HepG2 (cell line): ENCODE data around the gene GRIA3. TPM values are rescaled to one million over a fixed set of nuclear protein-coding genes. Genes with fewer than 3 reads are reported as not detected.

Source experiments
- ATAC-seq: fragments of 200-7000 bp; cut with Tn5 transposase; 3 replicates; pipeline ENCODE4 v1.9.1; 2020; ENCODE audit warnings: mild to moderate bottlenecking, moderate library complexity
- BruUV-seq: library from RNA; stranded (reverse); fragments of 400-500 nt; replicated peaks from 2 replicates; lab custom pipeline; 2021; lab: Mats Ljungman, UMichigan
- CTCF ChIA-PET: fragments of 300-600 bp; formaldehyde crosslinking; extraction: SDS; loops from one replicate; lab custom pipeline; 2021; ENCODE audit warnings: low total read pairs, inconsistent platforms, low intra/inter-chr PET ratio; lab: Yijun Ruan, JAX
- POLR2A ChIA-PET: fragments of 350-600 bp; sonication (Branson Sonifier 250); formaldehyde crosslinking; loops from one replicate; lab custom pipeline; 2020; ENCODE audit warnings: antibody characterized with exemption, inconsistent platforms; lab: Yijun Ruan, JAX
- DNase-seq: peaks from one replicate; pipeline ENCODE4 v3.0.0-alpha.2; 2015; ENCODE audit warnings: low spot score
- FAIRE-seq: peaks from 3 replicates; lab custom pipeline; 2011; peaks lifted over from hg19 to GRCh38; lab: Jason Lieb, UNC
- H2AFZ ChIP-seq: one replicate; pipeline ENCODE4 v1.6.1; 2011; ENCODE audit warnings: low read length, inconsistent platforms
- H3K27ac ChIP-seq: fragments of 300-600 bp; 3 replicates; pipeline ENCODE4 v1.8.0; 2011; ENCODE audit warnings: mixed run types, mild to moderate bottlenecking, mixed read lengths, low read length, inconsistent platforms; ENCODE audit not compliant: insufficient read depth; ENCODE audit errors: extremely low read length
- H3K27me3 ChIP-seq, 2 experiments: fragments of 200-600 bp in 1 of 2; 2 replicates in 1 of 2; 3 replicates in 1 of 2; pipeline versions ENCODE4 v1.6.0 to v1.8.0; 2011; ENCODE audit warnings: low read length in 2 of 2, mild to moderate bottlenecking in 2 of 2, moderate library complexity in 2 of 2, inconsistent platforms in 1 of 2; ENCODE audit not compliant: insufficient read depth in 2 of 2, control insufficient read depth in 1 of 2
- H3K36me3 ChIP-seq, 2 experiments: fragments of 200-600 bp in 1 of 2; replicated peaks in 1 of 2; 2 replicates in 1 of 2; 3 replicates in 1 of 2; pipeline versions ENCODE4 v1.5.1 to v1.8.0; 2011; ENCODE audit warnings: low read length in 2 of 2, inconsistent platforms in 1 of 2; ENCODE audit not compliant: insufficient read depth in 2 of 2, control insufficient read depth in 1 of 2
- H3K4me1 ChIP-seq: 2 replicates; pipeline ENCODE4 v1.5.1; 2012; ENCODE audit warnings: low read length, inconsistent platforms; ENCODE audit not compliant: insufficient read depth
- H3K4me2 ChIP-seq: 2 replicates; pipeline ENCODE4 v1.6.0; 2011; ENCODE audit warnings: low read depth, low read length, inconsistent platforms
- H3K4me3 ChIP-seq, 3 experiments: fragments of 200-600 bp in 1 of 3; sonication (generic), shearing (Covaris generic) in 1 of 3; replicated peaks in 1 of 3; 2 replicates each; pipeline ENCODE4 v1.5.1; 2011 to 2016; ENCODE audit warnings: low read length in 3 of 3, inconsistent platforms in 2 of 3, low read depth in 2 of 3, mild to moderate bottlenecking in 2 of 3, control low read depth in 1 of 3, mixed read lengths in 1 of 3; ENCODE audit not compliant: insufficient read depth in 1 of 3
- H3K79me2 ChIP-seq: one replicate; pipeline ENCODE4 v1.6.1; 2011; ENCODE audit warnings: low read length, inconsistent platforms; ENCODE audit not compliant: insufficient read depth
- H3K9ac ChIP-seq: 2 replicates; pipeline ENCODE4 v1.6.0; 2011; ENCODE audit warnings: mild to moderate bottlenecking, low read depth, low read length, inconsistent platforms; ENCODE audit not compliant: insufficient read depth
- H3K9me3 ChIP-seq: 2 replicates; pipeline ENCODE4 v1.5.1; 2012; ENCODE audit warnings: mild to moderate bottlenecking, low read length
- H4K20me1 ChIP-seq: 2 replicates; pipeline ENCODE4 v1.6.0; 2011; ENCODE audit warnings: inconsistent platforms, mild to moderate bottlenecking, low read length, moderate library complexity; ENCODE audit not compliant: insufficient read depth
- CBX1 ChIP-seq: IDR thresholded peaks from one replicate; pipeline ENCODE4 v1.6.1; 2016; ENCODE audit warnings: antibody characterized with exemption, low read depth
- CEBPG ChIP-seq: IDR thresholded peaks from 2 replicates; pipeline ENCODE4 v1.6.1; 2016
- CHCHD3 ChIP-seq: sonication (generic); formaldehyde crosslinking; IDR thresholded peaks from 2 replicates; pipeline ENCODE4 v1.8.0; 2022; ENCODE audit warnings: mild to moderate bottlenecking, missing genetic modification reagents, moderate library complexity
- FOXC1 ChIP-seq: sonication (generic); formaldehyde crosslinking; IDR thresholded peaks from 2 replicates; pipeline ENCODE4 v1.8.0; 2022; ENCODE audit warnings: mild to moderate bottlenecking, missing genetic modification reagents, borderline replicate concordance
- KDM4B ChIP-seq: sonication (generic); formaldehyde crosslinking; IDR thresholded peaks from 2 replicates; pipeline ENCODE4 v1.4.0; 2020; ENCODE audit warnings: missing genetic modification reagents
- KMT2B ChIP-seq: IDR thresholded peaks from 2 replicates; pipeline ENCODE4 v1.6.1; 2016; ENCODE audit warnings: missing genetic modification reagents, missing compliant biosample characterization
- MEIS1 ChIP-seq: sonication (generic); formaldehyde crosslinking; IDR thresholded peaks from 2 replicates; pipeline ENCODE4 v1.9.0; 2021; ENCODE audit warnings: mild to moderate bottlenecking, missing genetic modification reagents, moderate library complexity, borderline replicate concordance
- NKX3-1 ChIP-seq: sonication (generic); formaldehyde crosslinking; IDR thresholded peaks from 2 replicates; pipeline ENCODE4 v1.5.0; 2020; ENCODE audit warnings: missing genetic modification reagents
- ONECUT2 ChIP-seq: sonication (generic); formaldehyde crosslinking; IDR thresholded peaks from 2 replicates; pipeline ENCODE4 v1.4.0; 2020; ENCODE audit warnings: missing genetic modification reagents
- REPIN1 ChIP-seq: sonication (generic); formaldehyde crosslinking; IDR thresholded peaks from 2 replicates; pipeline ENCODE4 v1.8.0; 2022; ENCODE audit warnings: missing genetic modification reagents, low read depth, mild to moderate bottlenecking, borderline replicate concordance
- RFXANK ChIP-seq: IDR thresholded peaks from 2 replicates; pipeline ENCODE4 v1.6.1; 2016
- SMYD3 ChIP-seq: sonication (generic); formaldehyde crosslinking; IDR thresholded peaks from 2 replicates; pipeline ENCODE4 v1.8.1; 2023; ENCODE audit warnings: mild to moderate bottlenecking, missing genetic modification reagents
- THYN1 ChIP-seq: sonication (generic); formaldehyde crosslinking; IDR thresholded peaks from 2 replicates; pipeline ENCODE4 v1.8.1; 2023; ENCODE audit warnings: low read depth, mild to moderate bottlenecking, moderate library complexity, missing genetic modification reagents, borderline replicate concordance
- ZIK1 ChIP-seq: sonication (generic); formaldehyde crosslinking; IDR thresholded peaks from 2 replicates; pipeline ENCODE4 v1.5.0; 2020; ENCODE audit warnings: mild to moderate bottlenecking, low read depth, missing genetic modification reagents, borderline replicate concordance
- ZNF17 ChIP-seq: sonication (generic); formaldehyde crosslinking; IDR thresholded peaks from 2 replicates; pipeline ENCODE4 v1.5.0; 2020; ENCODE audit warnings: mild to moderate bottlenecking, missing genetic modification reagents
- ZNF235 ChIP-seq: sonication (generic); formaldehyde crosslinking; IDR thresholded peaks from 2 replicates; pipeline ENCODE4 v1.8.1; 2023; ENCODE audit warnings: mild to moderate bottlenecking, missing genetic modification reagents, borderline replicate concordance
- WGBS: methylation state at CpG from one replicate; pipeline ENCODE4 v1.1.6; 2017; ENCODE audit warnings: low lambda C conversion rate; 5-methylcytosine and 5-hydroxymethylcytosine counted together
- in situ Hi-C: cut with HindIII; loops from 2 replicates; pipeline ENCODE4 v1.10.0; 2017; ENCODE audit warnings: low pct_unique_long_range_greater_than_20kb; ENCODE audit not compliant: extremely low pct_ligation_motif_present
- intact Hi-C: fragments of 100-400 bp; cut with micrococcal nuclease; formaldehyde crosslinking; loops from one replicate; pipeline ENCODE4 v1.10.0; 2022; ENCODE audit not compliant: unreplicated experiment
- polyA plus RNA-seq, 8 experiments: library from polyadenylated mRNA; depleted of rRNA in 3 of 8; stranded (reverse) in 7 of 8; unstranded in 1 of 8; fragments of >200 nt; fragmentation: Illumina TruSeq in 4 of 8; extraction: Trizol in 4 of 8; gene quantifications; 2 replicates each; pipeline versions ENCODE4 v1.2.1 to v1.2.3, GENCODE V29; 2011 to 2016; ENCODE audit warnings: low read depth in 4 of 8, missing spikeins in 1 of 8, mixed read lengths in 1 of 8; ENCODE audit not compliant: insufficient read depth in 1 of 8
- total RNA-seq, 5 experiments: library from RNA; depleted of rRNA; stranded (reverse); fragments of >200 nt; fragmentation: Illumina TruSeq; extraction: Trizol; gene quantifications; 2 replicates each; pipeline ENCODE4 v1.2.3, GENCODE V29; 2016; ENCODE audit warnings: low read depth in 1 of 5
- TF ChIP-seq, protein P1 (sequence below): sonication (generic); formaldehyde crosslinking; IDR thresholded peaks from 2 replicates; pipeline ENCODE4 v1.4.0; 2020; ENCODE audit warnings: low read depth, mild to moderate bottlenecking, missing genetic modification reagents
- TF ChIP-seq, protein P2 (sequence below): sonication (generic); formaldehyde crosslinking; conservative IDR thresholded peaks from 2 replicates; pipeline ENCODE4 v1.4.0; 2020; ENCODE audit warnings: mild to moderate bottlenecking, missing genetic modification reagents, moderate library complexity

Gene GRIA3
- total and polyA plus RNA-seq, 2 of the 13 experiments (the other 11 are each of a cell fraction or from before 2014, with no cell fraction given): not detected

DNA sequence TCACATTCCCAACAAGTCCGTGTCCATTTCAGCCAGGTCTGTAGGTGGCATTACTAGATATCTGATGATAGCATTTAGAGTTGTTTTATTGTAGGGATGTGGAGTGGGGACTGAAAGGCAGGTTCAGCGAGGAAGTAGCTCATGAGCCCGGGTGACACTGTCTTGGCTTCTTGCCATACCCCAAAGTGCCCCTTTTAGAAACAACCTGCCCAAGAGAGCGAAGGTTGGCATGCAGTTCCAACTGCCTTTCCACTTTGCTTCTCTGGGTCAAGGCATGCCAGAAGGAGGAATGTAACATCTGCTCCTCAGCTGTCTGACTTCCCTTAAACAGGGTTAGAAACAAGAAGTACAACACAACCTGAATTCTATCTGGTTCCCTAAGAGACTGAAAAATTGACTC lies 9.0 kb downstream of the GRIA3 start:
- Histone ChIP-seq H3K36me3 (no peaks in the 10 kb centered on the region), H4K20me1 (no peaks in the 10 kb centered on the region), H3K27me3 (no peaks in the 10 kb centered on the region), H3K9ac (no peak overlapping the region), H3K4me1 (no peaks in the 10 kb centered on the region), H3K79me2 (no peaks in the 10 kb centered on the region), H3K4me2 (no peak overlapping the region), H3K9me3 (no peaks in the 10 kb centered on the region), H2AFZ (no peak overlapping the region), H3K27ac (no peak overlapping the region), H3K4me3 (no peak overlapping the region)
- 0% methylated on average over 4 of the region's 4 CpGs for WGBS
- no peak for FAIRE-seq
- no peak for DNase-seq
- ChIA-PET POLR2A (no interaction called here), CTCF (no interaction called here)
- in situ Hi-C loops (no loop called here), intact Hi-C loops (no loop called here)
- BruUV-seq: no TSS peak
- TF ChIP-seq NKX3-1 (CRISPR knock-in tag) (no peak), THYN1 (no peak), SMYD3 (no peak), MEIS1 (no peak)
- TF ChIP-seq, protein P1, sequence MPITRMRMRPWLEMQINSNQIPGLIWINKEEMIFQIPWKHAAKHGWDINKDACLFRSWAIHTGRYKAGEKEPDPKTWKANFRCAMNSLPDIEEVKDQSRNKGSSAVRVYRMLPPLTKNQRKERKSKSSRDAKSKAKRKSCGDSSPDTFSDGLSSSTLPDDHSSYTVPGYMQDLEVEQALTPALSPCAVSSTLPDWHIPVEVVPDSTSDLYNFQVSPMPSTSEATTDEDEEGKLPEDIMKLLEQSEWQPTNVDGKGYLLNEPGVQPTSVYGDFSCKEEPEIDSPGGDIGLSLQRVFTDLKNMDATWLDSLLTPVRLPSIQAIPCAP (CRISPR knock-in tag): no peak
- no peak for ATAC-seq

DNA sequence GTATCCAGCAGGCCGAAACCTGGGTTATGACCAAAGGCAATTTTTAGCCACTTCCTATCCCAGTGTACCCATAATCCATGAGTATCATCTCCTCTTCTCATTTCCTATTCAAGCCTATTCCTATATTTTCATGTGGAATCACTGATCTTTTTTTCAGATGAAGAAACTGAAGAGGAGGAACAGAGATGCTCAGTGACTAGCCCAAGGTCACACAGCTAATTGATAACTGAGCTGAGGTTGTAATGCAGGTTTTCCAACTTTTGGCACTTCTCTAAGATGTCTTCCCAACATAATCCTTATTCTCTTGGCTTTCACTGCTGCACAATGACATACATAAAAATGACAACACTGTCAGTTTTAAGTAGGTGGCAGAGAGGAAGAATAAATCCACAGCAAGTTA lies 15.3 kb downstream of the GRIA3 start:
- H3K27me3 ChIP-seq: no peaks in the 10 kb centered on the region
- CTCF ChIA-PET: no interaction called here
- TF ChIP-seq CBX1 (no peak), KDM4B (no peak), CHCHD3 (CRISPR knock-in tag) (no peak), FOXC1 (CRISPR knock-in tag) (no peak), ZIK1 (CRISPR knock-in tag) (no peak), ZNF235 (CRISPR knock-in tag) (no peak), REPIN1 (CRISPR knock-in tag) (no peak), ZNF17 (CRISPR knock-in tag) (no peak), ONECUT2 (CRISPR knock-in tag) (no peak), CEBPG (CRISPR knock-in tag) (no peak), RFXANK (CRISPR knock-in tag) (no peak), KMT2B (CRISPR knock-in tag) (no peak)
- TF ChIP-seq, protein P2, sequence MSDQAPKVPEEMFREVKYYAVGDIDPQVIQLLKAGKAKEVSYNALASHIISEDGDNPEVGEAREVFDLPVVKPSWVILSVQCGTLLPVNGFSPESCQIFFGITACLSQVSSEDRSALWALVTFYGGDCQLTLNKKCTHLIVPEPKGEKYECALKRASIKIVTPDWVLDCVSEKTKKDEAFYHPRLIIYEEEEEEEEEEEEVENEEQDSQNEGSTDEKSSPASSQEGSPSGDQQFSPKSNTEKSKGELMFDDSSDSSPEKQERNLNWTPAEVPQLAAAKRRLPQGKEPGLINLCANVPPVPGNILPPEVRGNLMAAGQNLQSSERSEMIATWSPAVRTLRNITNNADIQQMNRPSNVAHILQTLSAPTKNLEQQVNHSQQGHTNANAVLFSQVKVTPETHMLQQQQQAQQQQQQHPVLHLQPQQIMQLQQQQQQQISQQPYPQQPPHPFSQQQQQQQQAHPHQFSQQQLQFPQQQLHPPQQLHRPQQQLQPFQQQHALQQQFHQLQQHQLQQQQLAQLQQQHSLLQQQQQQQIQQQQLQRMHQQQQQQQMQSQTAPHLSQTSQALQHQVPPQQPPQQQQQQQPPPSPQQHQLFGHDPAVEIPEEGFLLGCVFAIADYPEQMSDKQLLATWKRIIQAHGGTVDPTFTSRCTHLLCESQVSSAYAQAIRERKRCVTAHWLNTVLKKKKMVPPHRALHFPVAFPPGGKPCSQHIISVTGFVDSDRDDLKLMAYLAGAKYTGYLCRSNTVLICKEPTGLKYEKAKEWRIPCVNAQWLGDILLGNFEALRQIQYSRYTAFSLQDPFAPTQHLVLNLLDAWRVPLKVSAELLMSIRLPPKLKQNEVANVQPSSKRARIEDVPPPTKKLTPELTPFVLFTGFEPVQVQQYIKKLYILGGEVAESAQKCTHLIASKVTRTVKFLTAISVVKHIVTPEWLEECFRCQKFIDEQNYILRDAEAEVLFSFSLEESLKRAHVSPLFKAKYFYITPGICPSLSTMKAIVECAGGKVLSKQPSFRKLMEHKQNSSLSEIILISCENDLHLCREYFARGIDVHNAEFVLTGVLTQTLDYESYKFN (CRISPR knock-in tag): no peak

More for the DNA sequence above, 15.3 kb downstream of the GRIA3 start:
- no peaks in the 10 kb centered on the region for H3K9me3 ChIP-seq
- in situ Hi-C loops: no loop called here
- intact Hi-C loops: no loop called here
- no peak for FAIRE-seq
- no peaks in the 10 kb centered on the region for H3K4me1 ChIP-seq
- BruUV-seq: no TSS peak
- WGBS: 76% methylated on average over 1 of the region's 1 CpG
- H3K27ac ChIP-seq: no peak overlapping the region
- no peaks in the 10 kb centered on the region for H4K20me1 ChIP-seq
- H3K9ac ChIP-seq: no peak overlapping the region
- no peaks in the 10 kb centered on the region for H3K79me2 ChIP-seq
- no peak overlapping the region for H2AFZ ChIP-seq
- no peaks in the 10 kb centered on the region for H3K36me3 ChIP-seq
- no peak overlapping the region for H3K4me2 ChIP-seq
- ATAC-seq: no peak
- DNase-seq: no peak
- no peak overlapping the region for H3K4me3 ChIP-seq
- POLR2A ChIA-PET: no interaction called here
